Keratinocyte (primary cell): ENCODE results near the gene CDKN1A. TPM values are rescaled to one million over a fixed set of nuclear protein-coding genes. Genes with fewer than 3 reads are reported as not detected.
"Not testable (repeated sequence)": the region's sequence is repeated elsewhere in the genome, so short reads cannot be mapped to it uniquely, and the experiment has no call there.

Experiments used
- DNase-seq: peaks from one replicate; pipeline ENCODE4 v3.0.0-alpha.2; 2011; ENCODE audit warnings: low read depth, missing footprints, low spot score
- FAIRE-seq: peaks from 2 replicates; lab custom pipeline; 2011; peaks lifted over from hg19 to GRCh38; lab: Jason Lieb, UNC
- H2AFZ ChIP-seq: 2 replicates; pipeline ENCODE4 v1.6.0; 2012; ENCODE audit warnings: low read length, control low read depth, inconsistent platforms; ENCODE audit not compliant: control insufficient read depth
- H3K27ac ChIP-seq: 2 replicates; pipeline ENCODE4 v1.5.1; 2011; ENCODE audit warnings: low read length; ENCODE audit not compliant: control insufficient read depth, insufficient read depth
- H3K27me3 ChIP-seq: 3 replicates; pipeline ENCODE4 v1.6.0; 2011; ENCODE audit warnings: low read length; ENCODE audit not compliant: control insufficient read depth, insufficient read depth; ENCODE audit errors: extremely low read depth
- H3K36me3 ChIP-seq, 2 experiments: 2 replicates in 1 of 2; 3 replicates in 1 of 2; pipeline ENCODE4 v1.5.1; 2011; ENCODE audit warnings: low read length in 2 of 2, mild to moderate bottlenecking in 1 of 2; ENCODE audit not compliant: control insufficient read depth in 2 of 2, insufficient read depth in 2 of 2; ENCODE audit errors: extremely low read depth in 1 of 2
- H3K4me1 ChIP-seq: 3 replicates; pipeline ENCODE4 v1.5.1; 2011; ENCODE audit warnings: low read length; ENCODE audit not compliant: control insufficient read depth, insufficient read depth; ENCODE audit errors: extremely low read depth
- H3K4me2 ChIP-seq: 3 replicates; pipeline ENCODE4 v1.6.0; 2011; ENCODE audit warnings: low read depth, low read length; ENCODE audit not compliant: control insufficient read depth, insufficient read depth; ENCODE audit errors: extremely low read depth
- H3K4me3 ChIP-seq, 3 experiments: fragments of 200-600 bp in 1 of 3; sonication (generic) in 1 of 3; 2 replicates in 2 of 3; 3 replicates in 1 of 3; pipeline ENCODE4 v1.5.1; 2011 to 2016; ENCODE audit warnings: low read length in 3 of 3, mild to moderate bottlenecking in 3 of 3, control low read depth in 2 of 3, inconsistent platforms in 1 of 3, low read depth in 1 of 3, mixed read lengths in 1 of 3, mixed run types in 1 of 3, moderate library complexity in 1 of 3; ENCODE audit not compliant: control insufficient read depth in 2 of 3, insufficient read depth in 2 of 3; ENCODE audit errors: extremely low read depth in 1 of 3
- H3K79me2 ChIP-seq: 2 replicates; pipeline ENCODE4 v1.6.0; 2012; ENCODE audit warnings: low read length; ENCODE audit not compliant: control insufficient read depth, insufficient read depth
- H3K9ac ChIP-seq: 3 replicates; pipeline ENCODE4 v1.6.0; 2011; ENCODE audit warnings: low read length; ENCODE audit not compliant: control insufficient read depth, insufficient read depth; ENCODE audit errors: extremely low read depth
- H3K9me1 ChIP-seq: 3 replicates; pipeline ENCODE4 v1.6.0; 2011; ENCODE audit warnings: low read length; ENCODE audit not compliant: control insufficient read depth, insufficient read depth; ENCODE audit errors: extremely low read depth
- H3K9me3 ChIP-seq: 2 replicates; pipeline ENCODE4 v1.5.1; 2012; ENCODE audit warnings: low read depth, low read length; ENCODE audit not compliant: control insufficient read depth
- H4K20me1 ChIP-seq: 3 replicates; pipeline ENCODE4 v1.6.0; 2011; ENCODE audit warnings: low read length; ENCODE audit not compliant: control insufficient read depth, insufficient read depth; ENCODE audit errors: extremely low read depth
- CTCF ChIP-seq, 3 experiments: IDR thresholded peaks in 1 of 3; conservative IDR thresholded peaks in 1 of 3; optimal IDR thresholded peaks in 1 of 3; 2 replicates in 2 of 3; 3 replicates in 1 of 3; pipeline versions ENCODE3 to v1.5.1; 2011; ENCODE audit warnings: low read length in 3 of 3, mild to moderate bottlenecking in 3 of 3, moderate library complexity in 2 of 3, control low read depth in 1 of 3, inconsistent platforms in 1 of 3; ENCODE audit not compliant: insufficient read depth in 2 of 3; ENCODE audit errors: extremely low read depth in 1 of 3
- EZH2 ChIP-seq: IDR thresholded peaks from one replicate; pipeline ENCODE4 v1.6.1; 2012; ENCODE audit warnings: inconsistent platforms, mild to moderate bottlenecking, low read length, moderate library complexity
- dilution Hi-C: fragments of 300-500 bp; cut with MboI; formaldehyde crosslinking; loops from one replicate; pipeline ENCODE4 v1.7.0; 2020; ENCODE audit warnings: low sequenced_read_pairs; ENCODE audit not compliant: extremely low pct_ligation_motif_present
- polyA plus RNA-seq, 5 experiments: library from polyadenylated mRNA; depleted of rRNA in 3 of 5; stranded (reverse) in 3 of 5; stranded (forward) in 1 of 5; unstranded in 1 of 5; fragments of >200 nt; gene quantifications; 1 replicate in 1 of 5; 2 replicates in 3 of 5; 3 replicates in 1 of 5; pipeline versions ENCODE4 v1.2.1 to v1.2.3, GENCODE V29; 2011 to 2012; ENCODE audit warnings: missing spikeins in 2 of 5, low read depth in 1 of 5, low replicate concordance in 1 of 5

CDKN1A gene
- polyA plus RNA-seq, 1 donor (not counting 4 experiments of a cell fraction or from before 2014, with no cell fraction given), result 185 TPM

GRCh38 chr6:36722365-36722764 lies 43.9 kb downstream of the CDKN1A start:
- Histone ChIP-seq H3K4me1 (peaks cover 8% of the 10 kb centered on the region), H3K9me1 (no peaks in the 10 kb centered on the region), H3K9me3 (no peaks in the 10 kb centered on the region), H4K20me1 (no peaks in the 10 kb centered on the region), H3K79me2 (no peaks in the 10 kb centered on the region), H3K4me3 (no peak overlapping the region), H3K36me3 (no peaks in the 10 kb centered on the region), H3K9ac (no peak overlapping the region), H3K4me2 (no peak overlapping the region), H3K27ac (no peak overlapping the region), H2AFZ (no peak overlapping the region), H3K27me3 (peaks cover 8% of the 10 kb centered on the region)
- DNase-seq (no peak), FAIRE-seq (no peak)
- dilution Hi-C loops, result no loop called here
- TF ChIP-seq CTCF (optimal IDR thresholded peaks at IDR 0.05 in 1 of 3, IDR thresholded peaks at IDR 0.05 in 1 of 3, conservative IDR thresholded peaks at IDR 0.05 in 1 of 3; ENCODE audit: extremely low read depth in 1 of 3, insufficient read depth in 2 of 3, low read length in 3 of 3), result no peak
- no peak for TF ChIP-seq EZH2

- FAIRE-seq (peak; percentile 61), DNase-seq (no peak)
- Histone ChIP-seq H3K4me1 (peaks cover 13% of the 10 kb centered on the region), H3K36me3 (no peaks in the 10 kb centered on the region), H3K27me3 (peaks cover 5% of the 10 kb centered on the region), H3K4me2 (no peak overlapping the region), H3K9me3 (no peaks in the 10 kb centered on the region), H3K9ac (no peak overlapping the region), H3K79me2 (no peaks in the 10 kb centered on the region), H3K9me1 (no peaks in the 10 kb centered on the region), H4K20me1 (no peaks in the 10 kb centered on the region), H3K27ac (no peak overlapping the region), H2AFZ (no peak overlapping the region), H3K4me3 (no peak overlapping the region)
- dilution Hi-C loops, result no loop called here
- no peak for TF ChIP-seq EZH2
- TF ChIP-seq CTCF (optimal IDR thresholded peaks at IDR 0.05 in 1 of 3, IDR thresholded peaks at IDR 0.05 in 1 of 3, conservative IDR thresholded peaks at IDR 0.05 in 1 of 3; ENCODE audit: extremely low read depth in 1 of 3, insufficient read depth in 2 of 3, low read length in 3 of 3), result no peak
Observed at GRCh38 chr6:36722879-36723278, 44.4 kb downstream of the CDKN1A start.

- FAIRE-seq, H3K27ac ChIP-seq, H3K9ac ChIP-seq, H3K36me3 ChIP-seq, H3K79me2 ChIP-seq, H3K9me1 ChIP-seq, H4K20me1 ChIP-seq, H3K9me3 ChIP-seq, H3K4me3 ChIP-seq, dilution Hi-C loops, DNase-seq, H3K4me2 ChIP-seq, H3K27me3 ChIP-seq, H2AFZ ChIP-seq: not testable (repeated sequence)
- H3K4me1 ChIP-seq, result peaks cover 13% of the 10 kb centered on the region
Observed at GRCh38 chr6:36723992-36724391, 45.5 kb downstream of the CDKN1A start.
